ENCODE results near the gene TIMM23B. TPM values are rescaled to one million over a fixed set of nuclear protein-coding genes. Genes with fewer than 3 reads are reported as not detected.
A peak's percentile ranks its signal among the peaks of the same experiment; 100 is the strongest.
"Not testable (repeated sequence)": the region's sequence is repeated elsewhere in the genome, so short reads cannot be mapped to it uniquely, and the experiment has no call there.

TIMM23B gene
- total RNA-seq, 1 experiment from 2014 or later: 15.1 TPM

GRCh38 chr10:49916451-49916850 is 25.4 kb upstream of the TIMM23B start:
- H3F3A ChIP-seq (ENCODE audit: insufficient read depth, low read depth); H3K27me3 ChIP-seq (ENCODE audit: insufficient read depth, low read depth); H2AFZ ChIP-seq; H3K27ac ChIP-seq; POLR2A ChIA-PET (ENCODE audit: unreplicated experiment); H3K4me3 ChIP-seq; intact Hi-C loops (cut with micrococcal nuclease; ENCODE audit: unreplicated experiment); H3K9me2 ChIP-seq (ENCODE audit: insufficient read depth); H3K79me2 ChIP-seq (ENCODE audit: low read depth); H3K36me3 ChIP-seq (ENCODE audit: low read depth); H3K4me2 ChIP-seq; H3K4me1 ChIP-seq (replicated peaks; ENCODE audit: insufficient read depth); H3K9me3 ChIP-seq (ENCODE audit: insufficient read depth, low read depth); H4K20me1 ChIP-seq (ENCODE audit: insufficient read depth); CTCF ChIA-PET; BruUV-seq (replicated peaks); DNase-seq: not testable (repeated sequence)

GRCh38 chr10:49917927-49918326 is 23.9 kb upstream of the TIMM23B start:
- intact Hi-C loops (cut with micrococcal nuclease; ENCODE audit: unreplicated experiment); H2AFZ ChIP-seq; CTCF ChIA-PET: not testable (repeated sequence)

GRCh38 chr10:49922041-49922440 is 19.8 kb upstream of the TIMM23B start:
- H3K27me3 ChIP-seq (ENCODE audit: insufficient read depth, low read depth); intact Hi-C loops (cut with micrococcal nuclease; ENCODE audit: unreplicated experiment); DNase-seq; POLR2A ChIA-PET (ENCODE audit: unreplicated experiment); H2AFZ ChIP-seq; H3K9me2 ChIP-seq (ENCODE audit: insufficient read depth); H3K4me1 ChIP-seq (replicated peaks; ENCODE audit: insufficient read depth); H3K27ac ChIP-seq; H4K20me1 ChIP-seq (ENCODE audit: insufficient read depth); H3K36me3 ChIP-seq (ENCODE audit: low read depth); H3K79me2 ChIP-seq (ENCODE audit: low read depth); CTCF ChIA-PET; H3F3A ChIP-seq (ENCODE audit: insufficient read depth, low read depth); BruUV-seq (replicated peaks); H3K4me2 ChIP-seq; H3K4me3 ChIP-seq; H3K9me3 ChIP-seq (ENCODE audit: insufficient read depth, low read depth): not testable (repeated sequence)

More at GRCh38 chr10:49917927-49918326, 23.9 kb upstream of the TIMM23B start:
- DNase-seq; H4K20me1 ChIP-seq (ENCODE audit: insufficient read depth); BruUV-seq (replicated peaks); H3K27me3 ChIP-seq (ENCODE audit: insufficient read depth, low read depth); H3K9me2 ChIP-seq (ENCODE audit: insufficient read depth); POLR2A ChIA-PET (ENCODE audit: unreplicated experiment); H3K79me2 ChIP-seq (ENCODE audit: low read depth); H3K4me2 ChIP-seq; H3F3A ChIP-seq (ENCODE audit: insufficient read depth, low read depth); H3K4me3 ChIP-seq; H3K27ac ChIP-seq; H3K36me3 ChIP-seq (ENCODE audit: low read depth); H3K9me3 ChIP-seq (ENCODE audit: insufficient read depth, low read depth); H3K4me1 ChIP-seq (replicated peaks; ENCODE audit: insufficient read depth): not testable (repeated sequence)

- intact Hi-C loops (cut with micrococcal nuclease; ENCODE audit: unreplicated experiment); POLR2A ChIA-PET (ENCODE audit: unreplicated experiment); H3K36me3 ChIP-seq (ENCODE audit: low read depth); DNase-seq; H3K4me3 ChIP-seq; H3K9me3 ChIP-seq (ENCODE audit: insufficient read depth, low read depth); H2AFZ ChIP-seq; H3K4me2 ChIP-seq; H3K9me2 ChIP-seq (ENCODE audit: insufficient read depth); H3K27ac ChIP-seq; H3K4me1 ChIP-seq (replicated peaks; ENCODE audit: insufficient read depth); CTCF ChIA-PET; H3K79me2 ChIP-seq (ENCODE audit: low read depth); H3F3A ChIP-seq (ENCODE audit: insufficient read depth, low read depth); BruUV-seq (replicated peaks); H3K27me3 ChIP-seq (ENCODE audit: insufficient read depth, low read depth); H4K20me1 ChIP-seq (ENCODE audit: insufficient read depth): not testable (repeated sequence)
Observed at GRCh38 chr10:49923572-49923971, 18.3 kb upstream of the TIMM23B start.

DNA sequence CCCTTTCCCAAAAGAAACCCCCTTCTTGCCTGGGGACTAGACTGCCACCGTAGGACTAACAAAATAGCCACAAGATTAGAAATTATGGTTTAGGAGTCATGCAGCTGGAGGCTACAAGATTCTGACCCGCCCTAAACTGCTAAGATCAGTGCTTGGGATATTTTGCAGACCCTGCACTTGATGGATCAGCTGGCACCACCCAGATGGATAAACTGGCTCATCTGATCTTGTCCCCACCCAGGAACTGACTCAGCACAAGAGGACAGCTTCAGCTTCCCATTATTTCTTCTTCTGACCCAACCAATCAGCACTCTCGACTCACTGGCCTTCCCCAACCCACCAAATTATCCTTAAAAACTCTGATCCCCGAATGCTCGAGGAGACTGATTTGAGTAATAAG is 10.6 kb upstream of the TIMM23B start:
- H2AFZ ChIP-seq; H3K27ac ChIP-seq; H3K4me2 ChIP-seq; intact Hi-C loops (cut with micrococcal nuclease; ENCODE audit: unreplicated experiment); DNase-seq; H3K4me1 ChIP-seq (replicated peaks; ENCODE audit: insufficient read depth); BruUV-seq (replicated peaks); H3F3A ChIP-seq (ENCODE audit: insufficient read depth, low read depth); H3K79me2 ChIP-seq (ENCODE audit: low read depth); H3K9me3 ChIP-seq (ENCODE audit: insufficient read depth, low read depth); CTCF ChIA-PET; H3K36me3 ChIP-seq (ENCODE audit: low read depth); H3K9me2 ChIP-seq (ENCODE audit: insufficient read depth); H3K27me3 ChIP-seq (ENCODE audit: insufficient read depth, low read depth); POLR2A ChIA-PET (ENCODE audit: unreplicated experiment); H3K4me3 ChIP-seq; H4K20me1 ChIP-seq (ENCODE audit: insufficient read depth): not testable (repeated sequence)

DNA sequence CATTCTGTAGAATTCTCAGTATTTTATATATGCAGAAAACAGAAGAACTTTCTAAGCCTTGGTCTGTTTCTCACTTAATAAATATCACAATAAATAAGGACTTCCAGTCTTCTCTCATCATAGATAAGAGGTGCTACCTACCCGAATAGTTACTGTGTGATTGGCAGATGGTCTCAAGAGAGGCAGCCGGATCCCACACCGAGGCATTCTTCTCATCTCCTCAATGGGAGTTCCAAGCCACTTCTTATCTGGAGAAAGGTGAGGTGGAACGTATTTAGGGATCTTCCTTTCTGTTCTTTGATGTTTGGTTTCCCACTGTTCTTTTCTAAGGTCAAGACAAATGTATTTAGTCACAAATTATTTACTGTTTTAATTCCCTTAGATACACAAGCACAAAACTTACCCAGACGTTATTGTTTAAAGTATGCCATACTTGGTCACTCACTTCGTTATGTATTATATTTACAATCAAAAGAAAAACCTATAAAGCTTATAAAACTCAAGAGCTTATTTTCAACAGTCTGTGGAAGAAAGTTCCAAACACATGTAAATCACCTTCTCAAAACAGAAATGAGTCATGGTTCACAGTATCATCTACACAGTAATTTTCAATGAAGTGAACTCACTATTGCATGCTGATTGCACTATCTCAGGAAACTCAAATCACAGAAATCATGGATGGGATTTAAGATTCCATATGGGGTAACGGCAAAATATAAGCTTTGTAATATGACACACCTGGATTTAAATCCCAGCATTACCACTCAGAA is 9.7 kb upstream of the TIMM23B start:
- H3K4me3 ChIP-seq; H3K9me2 ChIP-seq (ENCODE audit: insufficient read depth); H2AFZ ChIP-seq; H3K36me3 ChIP-seq (ENCODE audit: low read depth); H3F3A ChIP-seq (ENCODE audit: insufficient read depth, low read depth); H3K27me3 ChIP-seq (ENCODE audit: insufficient read depth, low read depth); H3K4me1 ChIP-seq (replicated peaks; ENCODE audit: insufficient read depth); DNase-seq; H3K4me2 ChIP-seq; CTCF ChIA-PET; BruUV-seq (replicated peaks); H3K27ac ChIP-seq; H3K9me3 ChIP-seq (ENCODE audit: insufficient read depth, low read depth); H4K20me1 ChIP-seq (ENCODE audit: insufficient read depth); POLR2A ChIA-PET (ENCODE audit: unreplicated experiment); intact Hi-C loops (cut with micrococcal nuclease; ENCODE audit: unreplicated experiment): not testable (repeated sequence)
- peaks cover 16% of the 10 kb centered on the region; the same call in 1 of the 2 replicates for H3K79me2 ChIP-seq (ENCODE audit: low read depth)

DNA sequence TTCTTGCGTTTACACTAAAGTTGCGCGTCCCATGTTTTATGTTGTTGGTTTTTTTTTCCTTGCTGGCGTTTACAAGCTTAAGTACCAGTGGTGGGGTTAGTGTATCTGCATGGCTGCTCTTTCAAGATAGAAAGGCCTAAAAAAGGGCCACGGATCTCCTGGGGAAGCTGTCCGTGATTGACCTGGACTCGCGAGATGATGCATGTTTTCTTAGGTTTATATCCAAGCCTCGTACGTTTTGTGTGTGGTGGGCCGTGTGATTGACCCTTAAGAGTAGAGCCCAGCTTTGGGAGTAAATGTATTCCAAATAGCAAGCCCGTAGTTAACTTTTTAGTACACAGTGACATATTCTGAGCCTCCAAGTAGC is 469 bp downstream of the TIMM23B start:
- H3K9me3 ChIP-seq (ENCODE audit: insufficient read depth, low read depth); H3K9me2 ChIP-seq (ENCODE audit: insufficient read depth); POLR2A ChIA-PET (ENCODE audit: unreplicated experiment); intact Hi-C loops (cut with micrococcal nuclease; ENCODE audit: unreplicated experiment); CTCF ChIA-PET; H3K27me3 ChIP-seq (ENCODE audit: insufficient read depth, low read depth); H3K36me3 ChIP-seq (ENCODE audit: low read depth); H3F3A ChIP-seq (ENCODE audit: insufficient read depth, low read depth); H4K20me1 ChIP-seq (ENCODE audit: insufficient read depth): not testable (repeated sequence)
- Histone ChIP-seq H3K79me2 (ENCODE audit: low read depth) (peaks cover 73% of the 10 kb centered on the region), H2AFZ (peak overlapping the region; percentile 78), H3K4me2 (peak overlapping the region; percentile 89), H3K27ac (peak overlapping the region; percentile 32), H3K4me3 (peak overlapping the region; percentile 97), H3K4me1 (replicated peaks; ENCODE audit: insufficient read depth) (peaks cover 16% of the 10 kb centered on the region)
- TSS peak; percentile 67 for BruUV-seq (replicated peaks)
- DNase-seq: peak in 1 of 2 experiments; percentile 34

All from PC-9 (cell line).